Measurements from ENCODE around the gene FGD4.
"Not testable (repeated sequence)": the region's sequence is repeated elsewhere in the genome, so short reads cannot be mapped to it uniquely, and the experiment has no call there.

The FGD4 gene

DNA sequence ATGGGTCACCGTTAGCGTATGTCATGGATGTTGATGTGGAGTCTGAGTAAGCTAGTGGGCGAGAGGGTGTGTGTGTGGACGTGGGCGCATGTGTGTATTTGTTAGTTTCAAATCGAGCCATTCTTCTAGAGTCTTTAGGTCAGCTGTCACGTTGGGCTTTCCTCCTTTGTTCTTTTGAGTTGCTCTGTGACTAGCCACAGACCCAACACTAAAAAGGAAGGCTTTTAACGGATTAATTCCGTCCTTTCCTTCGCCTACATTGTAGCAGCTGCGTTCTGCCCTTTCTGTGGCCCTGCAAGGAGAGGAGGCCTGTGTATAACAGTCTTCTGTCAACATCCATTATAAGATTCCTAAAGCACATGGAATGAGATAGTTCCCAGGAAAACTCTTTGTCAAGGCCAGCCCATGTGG, 162.6 kb downstream of the FGD4 start:
- no peak for DNase-seq (ENCODE audit: low read depth in 2 of 2)

DNA sequence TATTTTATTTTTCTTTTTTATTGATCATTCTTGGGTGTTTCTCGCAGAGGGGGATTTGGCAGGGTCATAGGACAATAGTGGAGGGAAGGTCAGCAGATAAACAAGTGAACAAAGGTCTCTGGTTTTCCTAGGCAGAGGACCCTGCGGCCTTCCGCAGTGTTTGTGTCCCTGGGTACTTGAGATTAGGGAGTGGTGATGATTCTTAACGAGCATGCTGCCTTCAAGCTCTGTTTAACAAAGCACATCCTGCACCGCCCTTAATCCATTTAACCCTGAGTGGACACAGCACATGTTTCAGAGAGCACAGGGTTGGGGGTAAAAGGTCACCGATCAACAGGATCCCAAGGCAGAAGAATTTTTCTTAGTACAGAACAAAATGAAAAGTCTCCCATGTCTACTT, 163.1 kb downstream of the FGD4 start:
- DNase-seq (ENCODE audit: low read depth in 2 of 2): not testable (repeated sequence)

DNA sequence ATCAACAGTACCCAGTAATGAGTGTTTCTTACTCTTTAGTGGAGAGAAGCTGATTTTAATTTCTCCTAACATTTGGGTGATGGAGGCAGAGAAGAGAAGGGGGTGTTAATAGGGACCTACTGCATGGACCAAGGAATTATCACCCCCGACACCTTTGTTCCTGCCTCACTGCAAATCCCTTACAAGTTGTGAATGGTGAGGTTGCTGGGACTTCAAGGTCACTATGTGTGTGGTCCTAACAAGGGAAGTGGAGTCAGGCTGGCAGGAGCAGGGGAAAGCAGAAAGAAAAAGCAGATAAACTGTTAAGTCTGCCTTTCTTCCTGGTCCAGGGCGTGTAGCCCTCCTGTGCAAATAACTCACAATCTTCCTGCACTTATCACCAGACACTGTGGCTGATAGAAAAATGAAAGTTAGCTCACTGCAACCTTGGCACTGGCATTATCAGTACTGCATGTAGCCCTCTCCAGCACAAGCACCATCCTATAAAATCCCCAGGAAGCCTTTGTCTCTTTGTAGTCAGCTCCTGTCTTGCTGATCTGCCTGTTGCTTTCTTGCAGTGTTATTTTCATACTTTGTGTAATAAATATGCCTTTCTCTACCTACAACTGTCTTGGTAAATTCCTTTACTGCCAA, 167.4 kb downstream of the FGD4 start:
- no peak for DNase-seq (ENCODE audit: low read depth in 2 of 2)

DNA sequence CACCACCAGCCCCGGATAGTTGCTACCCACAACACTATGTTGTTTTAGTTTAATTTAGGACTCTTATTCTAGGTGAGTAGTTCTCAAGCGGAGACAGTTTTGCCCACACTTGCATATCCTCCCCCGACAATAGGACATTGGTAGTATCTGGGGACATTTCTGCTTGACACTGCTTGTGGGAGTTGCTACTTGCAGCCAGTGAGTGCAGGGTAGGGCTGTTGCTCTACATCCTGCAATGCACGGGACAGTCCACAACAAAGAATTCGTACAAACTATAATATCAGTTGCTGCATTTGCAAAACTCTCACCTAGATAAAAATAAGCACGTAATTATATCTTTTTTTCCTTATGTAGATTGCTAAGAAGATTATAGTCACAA, 167.9 kb downstream of the FGD4 start:
- no peak for DNase-seq (ENCODE audit: low read depth in 2 of 2)

DNA sequence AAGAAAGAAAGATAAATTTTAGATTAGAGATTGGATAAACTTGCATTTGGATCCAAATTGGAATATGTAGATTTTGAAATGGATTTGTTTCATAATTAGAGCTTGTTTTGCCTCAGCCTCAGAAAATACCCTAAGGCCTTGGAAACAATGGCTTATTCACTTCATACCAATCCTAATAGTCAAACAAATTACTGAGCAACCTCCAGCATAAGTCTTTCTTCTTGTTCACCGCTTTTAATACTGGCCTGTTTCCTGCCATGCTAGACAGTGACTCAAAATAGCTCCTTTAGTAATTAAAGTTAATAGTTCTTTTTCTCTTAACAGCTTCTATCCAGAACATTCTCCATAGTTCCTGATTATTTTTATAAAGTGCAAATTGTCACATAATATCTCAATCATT, 168.9 kb downstream of the FGD4 start:
- no peak for DNase-seq (ENCODE audit: low read depth in 2 of 2)

DNA sequence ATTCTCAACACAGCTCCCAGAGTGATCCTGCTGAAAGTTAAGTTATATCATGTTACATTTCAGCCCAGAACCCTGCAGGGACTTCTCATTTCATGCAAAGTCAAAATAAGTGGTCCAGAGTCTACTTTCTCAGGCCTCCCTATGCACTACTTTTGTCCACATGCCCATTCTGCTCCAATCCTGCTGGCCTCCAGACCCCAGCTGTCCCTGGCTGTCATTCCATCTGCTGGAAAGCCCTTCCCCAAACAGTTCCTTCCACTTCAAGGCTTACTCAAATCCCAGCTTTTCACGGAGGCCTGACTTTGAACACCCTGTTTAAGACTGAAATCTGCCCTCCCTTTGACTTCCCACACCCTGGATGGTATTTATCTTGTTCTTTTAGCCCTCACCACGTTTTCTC, 169.9 kb downstream of the FGD4 start:
- no peak for DNase-seq (ENCODE audit: low read depth in 2 of 2)

DNA sequence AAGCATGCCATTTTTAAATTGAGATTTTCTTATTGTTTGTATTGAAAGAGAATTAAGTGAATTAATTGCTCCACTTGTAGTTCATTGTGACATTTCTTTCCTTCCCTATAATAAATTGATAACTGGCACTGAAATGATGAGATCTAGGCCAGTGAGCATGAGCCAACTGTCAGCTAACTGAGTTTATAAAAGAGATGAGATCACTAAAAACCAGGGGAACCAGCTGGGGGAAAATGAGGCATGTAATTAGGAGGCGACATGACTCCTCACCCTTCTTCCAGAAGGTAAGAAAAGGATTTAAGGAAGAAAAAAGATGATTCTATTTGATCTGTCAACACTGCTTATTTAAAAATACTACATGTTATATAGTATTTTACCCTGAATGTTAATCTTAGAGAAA, 175.2 kb downstream of the FGD4 start:
- no peak for DNase-seq (ENCODE audit: low read depth in 2 of 2)

DNA sequence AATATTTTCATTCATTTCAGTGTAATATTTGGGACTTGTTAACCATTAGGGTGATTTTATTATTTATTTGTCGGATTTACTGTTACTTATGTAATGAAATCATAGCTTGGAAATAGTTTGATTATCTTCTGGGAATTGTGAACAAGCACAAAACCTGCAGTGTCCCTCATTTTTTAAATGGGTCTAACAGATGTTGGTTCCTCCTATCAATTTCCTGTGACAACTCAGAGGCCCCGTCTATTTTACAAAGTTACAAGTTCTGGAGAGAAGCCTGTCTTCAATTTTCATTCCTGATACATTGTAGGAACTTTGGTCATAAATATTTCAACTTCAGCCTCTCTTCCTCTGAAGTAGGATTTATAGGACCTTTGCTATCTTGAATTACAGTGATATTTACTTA, 178.0 kb downstream of the FGD4 start:
- DNase-seq (ENCODE audit: low read depth in 2 of 2): no peak

DNA sequence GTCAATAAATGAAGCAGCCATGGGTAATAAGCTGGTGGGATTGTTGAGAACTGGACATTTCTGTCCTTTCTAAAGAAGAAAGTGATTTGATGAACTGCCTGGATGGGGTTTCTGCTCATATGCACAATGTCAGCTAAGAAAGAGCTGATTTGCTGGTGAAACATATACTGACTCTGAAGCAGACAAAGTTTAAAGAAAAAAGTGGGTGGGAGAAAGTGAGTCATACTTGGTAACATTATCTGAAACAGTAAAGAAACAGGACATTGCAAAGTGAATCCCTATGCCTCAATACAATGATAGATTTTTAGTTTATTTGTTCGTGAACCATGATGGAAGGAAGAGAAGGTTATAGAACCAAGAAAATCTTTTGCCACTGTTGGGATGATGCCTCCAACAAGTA, 184.2 kb downstream of the FGD4 start:
- no peak for DNase-seq (ENCODE audit: low read depth in 2 of 2)

DNA sequence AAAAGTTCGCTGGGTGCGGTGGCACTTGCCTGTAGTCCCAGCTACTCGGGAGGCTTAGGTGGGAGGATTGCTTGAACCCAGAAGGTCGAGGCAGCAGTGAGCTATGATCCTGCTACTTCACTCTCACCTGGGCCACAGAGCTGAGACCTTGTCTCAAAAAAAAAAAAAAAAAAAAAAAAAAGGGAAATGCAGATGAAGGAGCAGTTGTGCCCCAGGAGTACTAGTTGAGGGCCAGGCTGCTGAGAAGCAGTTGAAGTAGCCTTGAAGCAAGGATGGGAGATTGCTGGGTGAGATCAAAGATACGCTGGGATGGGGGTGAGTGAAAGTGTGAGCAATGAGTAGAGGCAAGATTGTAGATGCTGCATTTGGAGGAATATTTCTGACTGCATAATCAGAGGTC, 186.3 kb downstream of the FGD4 start:
- no peak for DNase-seq (ENCODE audit: low read depth in 2 of 2)

DNA sequence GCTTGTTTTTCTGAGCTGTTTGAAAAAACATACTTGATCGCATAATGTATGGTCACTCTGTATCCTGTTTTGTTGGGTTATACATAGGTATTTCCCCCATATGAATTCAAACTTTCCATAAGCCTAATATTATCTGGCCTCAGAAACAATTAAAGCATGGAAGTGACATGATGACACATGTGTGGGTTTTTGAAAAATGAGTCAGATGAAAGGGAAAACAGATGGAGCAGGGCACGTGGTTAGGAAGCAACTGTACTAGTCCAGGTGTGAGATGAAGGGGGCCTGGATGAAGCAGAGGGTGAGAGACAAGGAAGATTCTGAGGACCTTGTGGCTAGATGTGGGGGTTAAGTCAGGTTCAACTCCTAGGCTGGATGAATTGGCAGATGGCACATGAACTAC, 187.0 kb downstream of the FGD4 start:
- no peak for DNase-seq (ENCODE audit: low read depth in 2 of 2)

DNA sequence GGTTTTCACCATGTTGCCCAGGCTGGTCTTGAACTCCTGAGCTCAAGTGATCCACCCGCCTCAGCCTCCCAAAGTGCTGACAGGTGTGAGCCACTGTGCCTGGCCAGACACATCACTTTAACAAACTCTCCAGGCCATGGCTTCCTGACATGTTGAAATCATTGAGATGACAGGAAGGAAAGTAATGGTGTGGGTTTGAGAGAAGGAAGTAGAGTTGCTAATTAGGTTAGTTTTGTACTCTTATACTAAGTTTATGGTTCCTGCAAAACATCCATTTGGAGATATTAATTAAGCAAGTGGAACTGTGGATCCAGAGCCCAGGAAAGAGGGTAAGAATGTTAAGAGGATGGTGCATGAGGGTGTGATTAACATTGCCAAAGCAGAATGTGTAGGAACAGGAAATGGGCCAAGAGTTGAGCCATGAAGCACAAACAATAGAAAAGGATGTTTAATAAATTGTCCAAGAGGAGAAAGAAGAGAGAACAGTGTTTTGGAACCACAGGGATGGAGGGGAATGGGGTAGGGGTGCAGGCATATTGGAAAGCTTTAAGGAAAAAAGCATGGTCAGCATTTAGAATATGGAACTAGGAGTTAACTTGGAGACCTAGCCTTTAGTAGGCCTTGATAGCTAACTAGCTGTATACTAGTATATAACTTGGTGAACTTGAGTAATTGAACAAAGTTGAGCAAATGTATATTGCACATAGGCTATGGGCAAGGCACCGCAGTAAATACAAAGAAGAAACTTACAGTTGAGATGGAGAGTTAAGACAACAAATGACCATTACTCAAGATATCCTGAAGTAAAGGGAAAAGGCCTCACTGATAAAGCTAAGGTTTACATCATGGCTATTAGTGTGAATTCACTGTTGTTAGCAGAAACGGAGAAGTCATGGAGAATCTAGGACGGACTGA, 188.5 kb downstream of the FGD4 start:
- no peak for DNase-seq (ENCODE audit: low read depth in 2 of 2)

DNA sequence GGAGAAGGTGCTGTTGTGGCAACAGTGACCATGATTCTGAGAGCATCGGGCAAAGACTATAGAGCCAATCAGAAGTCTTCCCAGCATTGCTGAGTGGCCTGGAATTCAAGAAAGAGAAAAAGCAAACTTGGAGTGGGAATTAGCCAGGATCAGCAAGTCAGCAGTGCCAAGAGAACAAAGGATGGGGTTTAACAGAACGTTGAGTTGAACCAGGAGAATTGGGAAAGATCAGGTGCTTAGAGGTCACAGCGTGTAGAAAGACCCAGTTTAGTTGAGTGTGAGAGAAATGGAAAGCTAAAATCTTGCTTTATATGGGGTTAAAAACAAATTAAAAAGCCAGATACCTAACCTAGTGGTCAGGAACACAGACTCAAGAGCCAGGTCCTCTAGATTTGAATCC, 189.2 kb downstream of the FGD4 start:
- DNase-seq (ENCODE audit: low read depth in 2 of 2): no peak

DNA sequence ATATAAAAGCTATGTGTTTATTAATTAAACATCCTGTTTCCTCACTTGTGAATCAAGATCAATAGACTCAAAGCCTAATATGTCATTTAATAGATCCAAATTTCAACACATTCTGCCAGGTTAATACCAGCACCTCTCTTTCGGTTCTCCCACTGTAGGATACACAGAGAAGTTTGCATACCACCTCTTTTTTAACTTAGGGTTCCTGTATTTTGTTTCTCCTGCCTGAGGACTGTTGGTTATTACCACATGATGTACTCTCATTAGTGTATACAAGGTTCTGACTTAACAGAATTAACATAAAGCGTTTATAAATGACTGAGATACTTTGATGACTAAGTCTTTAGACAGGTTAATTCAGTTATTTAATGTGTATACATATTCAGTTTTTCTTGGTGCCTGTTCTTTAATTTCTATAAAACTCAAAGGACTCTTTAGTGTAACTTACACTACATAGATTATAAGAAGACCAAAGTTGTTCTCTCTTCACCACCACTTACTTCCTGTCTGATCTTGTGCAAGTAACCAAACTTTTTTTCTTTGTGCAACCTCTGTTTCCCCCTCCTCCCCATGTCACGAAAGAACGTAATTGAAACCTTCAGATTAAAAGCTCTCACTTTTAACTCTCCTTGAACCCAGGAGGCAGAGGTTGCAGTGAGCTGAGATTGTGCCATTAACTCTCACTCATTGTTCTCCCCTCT, 190.0 kb downstream of the FGD4 start:
- DNase-seq (ENCODE audit: low read depth in 2 of 2): no peak

DNA sequence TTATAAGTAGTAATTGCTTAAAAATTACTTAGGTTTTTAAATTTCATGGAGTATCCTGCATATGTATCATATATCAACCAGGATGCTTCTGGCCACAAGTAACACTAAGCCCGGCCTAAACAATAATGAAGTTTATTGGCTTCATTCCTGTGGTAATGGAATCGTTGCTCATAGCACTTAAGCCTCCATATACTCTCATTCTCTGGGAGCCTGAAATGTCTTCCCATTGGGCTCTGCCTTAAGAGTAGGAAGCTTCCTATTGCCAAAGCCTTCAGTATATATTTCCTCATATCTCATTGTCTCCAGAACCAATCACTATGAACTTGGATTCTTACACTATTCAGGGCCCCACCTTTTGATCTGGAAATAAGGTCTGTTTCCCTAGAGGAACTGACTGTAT, 195.9 kb downstream of the FGD4 start:
- no peak for DNase-seq (ENCODE audit: low read depth in 2 of 2)

DNA sequence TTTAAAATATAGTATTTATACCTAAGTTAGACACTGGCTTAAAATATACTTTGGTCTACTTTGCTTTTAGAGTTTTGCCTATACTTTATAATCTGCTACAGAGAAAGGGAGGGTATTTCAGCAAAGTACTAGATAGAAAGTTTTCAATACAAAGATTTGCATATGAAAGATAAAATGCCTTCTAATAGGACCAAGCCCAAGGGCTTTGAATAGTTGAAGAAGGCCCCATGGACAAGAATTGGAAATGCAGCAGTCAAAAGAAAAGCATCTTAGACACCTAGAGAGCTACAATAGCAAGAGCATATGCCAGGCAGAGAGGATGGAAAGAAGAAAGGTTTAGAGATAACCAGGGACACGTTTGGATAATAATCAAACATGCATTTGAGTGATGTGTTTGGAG, 196.7 kb downstream of the FGD4 start:
- no peak for DNase-seq (ENCODE audit: low read depth in 2 of 2)

DNA sequence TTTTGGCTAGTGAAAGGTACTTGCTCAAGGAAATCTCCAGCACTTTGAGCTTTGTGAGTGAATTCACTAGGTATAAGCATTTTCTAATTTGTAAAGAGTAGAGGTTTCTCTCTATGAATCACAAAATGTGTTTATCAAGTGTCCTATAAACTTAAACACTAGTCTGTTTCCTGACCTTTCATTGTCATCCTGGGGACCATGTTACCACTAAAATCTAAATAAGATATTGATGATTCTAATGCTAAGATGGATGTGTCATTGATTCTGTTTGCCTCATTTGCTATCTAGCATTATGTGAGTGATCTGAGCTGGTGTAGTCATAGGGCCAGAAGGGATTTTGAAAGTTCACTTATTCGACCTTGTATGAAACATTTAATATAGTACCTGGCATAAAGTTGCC, 199.3 kb downstream of the FGD4 start:
- DNase-seq (ENCODE audit: low read depth in 2 of 2): no peak

DNA sequence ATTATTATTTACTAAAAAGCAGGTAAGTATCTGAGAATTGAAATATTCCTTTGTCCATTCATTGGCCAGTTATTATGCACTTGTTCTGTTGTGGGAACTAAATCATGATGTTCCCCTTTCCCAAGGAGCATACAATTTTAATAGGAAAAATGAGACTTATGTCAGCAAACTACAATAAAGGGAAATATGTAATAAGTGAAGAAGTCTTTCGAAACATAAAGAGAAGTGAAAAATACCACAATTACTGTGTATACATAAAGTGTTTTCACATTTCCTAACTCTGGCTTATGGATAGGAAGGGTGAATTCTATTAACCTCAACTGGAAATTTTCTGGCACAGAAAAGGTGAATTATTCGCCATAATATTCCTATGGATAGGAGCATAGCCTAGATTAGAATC, 201.3 kb downstream of the FGD4 start:
- DNase-seq (ENCODE audit: low read depth in 2 of 2): no peak

DNA sequence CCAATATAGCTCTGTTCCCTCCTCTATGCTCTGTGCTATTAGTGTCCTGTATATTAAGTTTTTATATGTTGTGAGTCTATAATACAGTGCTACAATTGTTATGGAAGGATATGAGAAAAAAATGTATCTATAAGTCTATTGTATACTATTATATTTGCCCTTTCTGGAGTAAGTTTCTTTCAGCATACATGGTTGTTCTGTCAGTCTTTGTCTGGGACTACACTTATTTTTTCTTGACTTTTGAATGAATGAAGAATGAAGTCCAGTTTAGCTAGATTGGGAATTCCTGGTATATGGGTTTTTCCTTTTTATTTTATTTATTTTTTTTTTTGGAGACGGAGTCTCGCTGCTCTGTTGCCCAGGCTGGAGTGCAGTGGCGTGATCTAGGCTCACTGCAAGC, 203.7 kb downstream of the FGD4 start:
- DNase-seq (ENCODE audit: low read depth in 2 of 2): no peak

DNA sequence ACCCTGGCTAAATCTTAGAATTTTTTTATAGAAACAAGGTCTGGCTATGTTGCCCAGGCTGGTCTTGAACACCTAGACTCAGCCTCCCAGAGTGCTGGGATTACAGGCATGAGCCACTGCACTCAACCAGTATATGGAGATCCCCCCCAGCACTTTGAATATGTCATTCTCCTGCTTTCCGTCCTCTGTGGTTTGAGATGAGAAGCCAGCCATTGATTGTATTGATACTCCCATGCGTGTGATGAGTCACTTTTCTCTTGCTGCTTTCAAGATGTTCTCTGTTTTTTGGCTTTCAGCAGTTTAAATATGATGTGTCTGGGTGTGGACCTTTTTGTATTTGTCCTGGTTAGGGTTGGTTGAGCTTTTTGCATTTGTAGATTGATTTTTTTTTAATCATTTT, 204.5 kb downstream of the FGD4 start:
- no peak for DNase-seq (ENCODE audit: low read depth in 2 of 2)

DNA sequence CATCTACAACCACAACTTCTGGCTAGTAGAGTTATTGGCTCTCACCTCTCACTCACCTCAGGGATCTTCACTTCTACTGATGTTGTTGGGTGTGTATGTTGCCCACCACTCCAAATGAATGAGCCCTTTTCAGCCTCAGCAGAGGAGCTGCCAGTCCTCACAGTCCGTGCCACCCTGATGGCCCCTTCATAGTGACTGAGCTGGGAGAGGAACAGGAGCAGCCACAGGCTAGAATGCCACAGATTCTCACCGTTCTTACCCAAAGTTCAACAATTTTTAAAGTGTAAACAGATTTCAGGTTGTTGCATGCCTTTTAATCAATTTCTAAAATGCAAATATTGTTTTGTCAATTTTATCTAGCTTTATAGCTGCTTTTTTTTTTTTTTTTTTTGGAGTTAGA, 205.2 kb downstream of the FGD4 start:
- DNase-seq (ENCODE audit: low read depth in 2 of 2): no peak

DNA sequence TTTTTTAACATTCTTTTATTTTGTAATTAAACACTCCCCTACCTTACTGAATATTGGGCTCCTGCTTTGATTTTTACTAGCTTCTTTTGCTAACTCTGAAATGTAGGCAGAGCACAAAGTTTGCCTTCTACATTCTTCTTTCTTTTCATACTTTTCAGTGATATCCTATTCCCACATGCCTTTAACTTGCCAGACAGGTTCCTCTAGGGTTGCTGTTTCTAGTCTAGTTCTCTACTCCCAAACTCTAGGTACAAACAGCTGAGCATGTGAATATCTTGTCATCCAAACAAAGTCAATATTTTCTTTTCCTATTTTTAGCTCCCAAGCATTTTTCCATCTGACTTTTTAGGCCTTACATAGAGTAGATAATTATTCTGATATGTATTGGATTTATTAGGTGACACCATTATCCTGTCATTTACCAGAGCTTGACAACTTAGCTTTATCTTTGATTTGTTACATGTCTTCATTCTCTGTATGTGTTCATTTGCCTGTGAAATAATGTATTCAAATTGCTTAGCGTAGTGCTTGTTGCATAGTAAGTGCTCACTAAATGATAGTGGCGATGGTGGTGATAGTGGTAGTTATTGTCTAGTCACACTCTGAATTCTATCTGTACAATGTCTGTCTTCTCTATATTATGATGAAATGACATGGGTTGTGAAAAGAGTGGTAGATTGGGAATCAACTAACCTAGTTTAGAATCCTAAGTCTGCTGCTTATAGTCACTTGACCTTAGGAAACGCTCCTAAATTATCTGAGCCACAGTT, 206.2 kb downstream of the FGD4 start:
- no peak for DNase-seq (ENCODE audit: low read depth in 2 of 2)

All from stimulated activated CD4-positive, alpha-beta T cell treated with anti-CD3 and anti-CD28 coated beads, Interleukin-1b, Interleukin-23, amount 100 ng/mL, for 4 hours (primary cell).